Measurements from ENCODE around the gene FLYWCH1. TPM values are rescaled to one million over a fixed set of nuclear protein-coding genes. Genes with fewer than 3 reads are reported as not detected.

FLYWCH1 gene
- total RNA-seq, 1 experiment from 2014 or later, result 12.5 TPM

DNA sequence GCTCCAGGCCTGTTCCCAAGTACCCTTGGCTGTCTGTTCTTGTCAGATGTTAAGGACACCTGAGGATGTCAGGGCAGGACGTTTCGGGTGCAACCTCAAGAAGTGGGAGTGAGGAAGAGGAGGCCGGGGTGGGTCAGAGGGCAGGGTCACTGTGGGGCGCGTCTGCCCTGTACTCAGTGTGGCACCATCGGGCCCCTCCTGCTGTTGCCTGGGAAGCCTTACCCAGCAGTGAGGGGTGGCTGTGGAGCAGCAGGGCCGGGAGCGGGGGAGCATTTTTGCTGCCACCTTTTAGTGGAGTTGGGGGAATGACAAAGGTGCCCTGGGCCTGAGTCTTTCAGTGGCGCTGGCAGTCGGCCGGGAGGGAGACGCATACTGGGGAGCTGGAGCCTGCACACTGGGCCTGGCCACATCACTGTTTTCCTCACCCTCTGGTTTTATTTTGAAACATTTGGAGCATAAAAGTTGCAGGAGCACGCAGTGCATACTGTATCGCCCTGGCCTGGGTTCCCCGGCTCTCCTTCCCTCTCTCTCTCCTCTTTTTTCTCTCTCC, 11.1 kb upstream of the FLYWCH1 start:
- TF ChIP-seq, protein P1, sequence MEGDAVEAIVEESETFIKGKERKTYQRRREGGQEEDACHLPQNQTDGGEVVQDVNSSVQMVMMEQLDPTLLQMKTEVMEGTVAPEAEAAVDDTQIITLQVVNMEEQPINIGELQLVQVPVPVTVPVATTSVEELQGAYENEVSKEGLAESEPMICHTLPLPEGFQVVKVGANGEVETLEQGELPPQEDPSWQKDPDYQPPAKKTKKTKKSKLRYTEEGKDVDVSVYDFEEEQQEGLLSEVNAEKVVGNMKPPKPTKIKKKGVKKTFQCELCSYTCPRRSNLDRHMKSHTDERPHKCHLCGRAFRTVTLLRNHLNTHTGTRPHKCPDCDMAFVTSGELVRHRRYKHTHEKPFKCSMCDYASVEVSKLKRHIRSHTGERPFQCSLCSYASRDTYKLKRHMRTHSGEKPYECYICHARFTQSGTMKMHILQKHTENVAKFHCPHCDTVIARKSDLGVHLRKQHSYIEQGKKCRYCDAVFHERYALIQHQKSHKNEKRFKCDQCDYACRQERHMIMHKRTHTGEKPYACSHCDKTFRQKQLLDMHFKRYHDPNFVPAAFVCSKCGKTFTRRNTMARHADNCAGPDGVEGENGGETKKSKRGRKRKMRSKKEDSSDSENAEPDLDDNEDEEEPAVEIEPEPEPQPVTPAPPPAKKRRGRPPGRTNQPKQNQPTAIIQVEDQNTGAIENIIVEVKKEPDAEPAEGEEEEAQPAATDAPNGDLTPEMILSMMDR (conservative IDR thresholded peaks at IDR 0.05), result no peak
- WGBS (ENCODE audit: extremely low coverage, insufficient read length, low lambda C conversion rate), result no CpG with 5 or more reads among the region's 15 CpGs

More for the DNA sequence above, 11.1 kb upstream of the FLYWCH1 start:
- Histone ChIP-seq H3K23ac (ENCODE audit: insufficient read length, low read depth, low read length) (no peak overlapping the region), H3K4me1 (ENCODE audit: insufficient read depth, low read length) (no peaks in the 10 kb centered on the region), H3K4ac (ENCODE audit: low read depth, low read length) (no peak overlapping the region), H3K56ac (ENCODE audit: insufficient read length, low read depth, low read length) (no peak overlapping the region), H3K9ac (ENCODE audit: extremely low read depth, insufficient read length, low read length) (no peak overlapping the region), H4K20me1 (ENCODE audit: control insufficient read depth, insufficient read depth, insufficient read length) (peaks cover 1% of the 10 kb centered on the region), H2AFZ (ENCODE audit: low read length) (no peak overlapping the region), H3K27me3 (ENCODE audit: insufficient read depth, low read length) (no peaks in the 10 kb centered on the region), H4K91ac (ENCODE audit: insufficient read length, low read depth, low read length) (no peak overlapping the region), H3T11ph (ENCODE audit: low read length) (no peak overlapping the region), H2BK15ac (ENCODE audit: low read depth, low read length) (no peak overlapping the region), H3K23me2 (ENCODE audit: insufficient read length, low read depth, low read length, poor library complexity, severe bottlenecking) (peaks cover 7% of the 10 kb centered on the region), H2BK5ac (ENCODE audit: insufficient read length, low read length) (no peak overlapping the region), H2BK20ac (ENCODE audit: low read depth, low read length, poor library complexity, severe bottlenecking) (no peak overlapping the region), H3K9me3 (ENCODE audit: control insufficient read depth, low read depth, low read length) (no peaks in the 10 kb centered on the region), H3K27ac (ENCODE audit: insufficient read length, low read depth, low read length) (no peak overlapping the region), H3K79me1 (ENCODE audit: insufficient read depth, low read depth, low read length, poor library complexity, severe bottlenecking) (no peaks in the 10 kb centered on the region), H3K14ac (ENCODE audit: insufficient read depth, low read length) (no peak overlapping the region), H4K5ac (ENCODE audit: insufficient read length, low read depth, low read length) (no peak overlapping the region), H2AK5ac (ENCODE audit: insufficient read length, low read length) (no peak overlapping the region), H2BK120ac (ENCODE audit: low read depth, low read length, poor library complexity, severe bottlenecking) (no peak overlapping the region), H3K79me2 (ENCODE audit: insufficient read depth, low read length) (no peaks in the 10 kb centered on the region), H3K18ac (ENCODE audit: insufficient read length, low read depth, low read length) (no peak overlapping the region), H3K4me2 (ENCODE audit: insufficient read depth, insufficient read length, low read length) (no peak overlapping the region), H4K8ac (replicated peaks; ENCODE audit: insufficient read length, low read depth, low read length) (no peak overlapping the region), H2BK12ac (ENCODE audit: insufficient read length, low read depth, low read length) (no peak overlapping the region)
- Mint-ChIP-seq H3K9me3 (peaks cover 0 to 3% of the 10 kb centered on the region in 2 experiments; a peak in 1 of 5 replicates), H3K4me1 (peaks cover 4% of the 10 kb centered on the region in 2 experiments), H3K27me3 (ENCODE audit: low read depth) (no peaks in the 10 kb centered on the region; the same call in 1 of the 2 replicates), H3K4me3 (no peak overlapping the region), H3K36me3 (ENCODE audit: insufficient read depth in 1 of 3, low read depth in 3 of 3) (peaks cover 0 to 2% (median 0%) of the 10 kb centered on the region in 3 experiments; a peak in 2 of 7 replicates), H3K27ac (peak overlapping the region in 1 of 3 experiments; percentile 21; a peak in 2 of 7 replicates)
- DNase-seq, result no peak

All from H9 (cell line).